ENCODE measurements around the gene DLEC1.

DLEC1 gene

DNA sequence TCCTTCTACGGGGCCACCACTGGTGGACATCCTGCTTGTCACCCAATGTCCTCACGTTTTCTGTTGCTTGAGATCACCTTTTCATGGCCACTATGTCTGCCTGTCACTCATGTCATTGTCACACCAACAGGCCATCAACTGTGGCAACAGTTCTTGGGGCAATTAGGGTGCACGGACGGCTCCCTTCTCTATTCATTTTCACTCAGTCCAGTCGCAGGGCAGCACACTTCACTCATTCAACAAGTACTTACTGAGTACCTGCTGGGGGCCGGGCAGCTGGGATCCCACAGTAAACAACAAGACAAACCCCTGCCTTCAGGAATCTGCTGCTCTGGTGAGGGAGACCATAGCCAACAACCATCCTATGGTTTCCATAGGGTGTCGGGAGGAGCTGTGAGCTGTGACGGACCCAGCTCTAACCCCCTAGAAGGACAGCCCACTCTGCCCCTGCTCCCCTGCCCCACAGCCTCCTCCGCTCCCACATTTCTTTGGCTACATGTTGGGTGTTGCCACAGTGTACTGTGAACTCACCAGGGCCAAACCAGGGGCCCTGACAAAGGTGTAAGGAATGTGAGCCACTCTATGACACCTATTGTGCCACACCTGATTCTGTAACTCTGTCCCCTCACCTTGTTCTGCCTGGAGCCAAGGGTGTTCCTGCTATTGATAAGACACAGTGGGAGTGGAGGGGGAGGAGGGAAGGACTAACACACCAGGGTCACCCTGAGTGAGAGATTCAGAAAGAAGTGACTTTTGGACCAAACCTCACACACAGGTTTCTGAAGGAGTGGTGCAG, 46.5 kb upstream of the DLEC1 start:
- no peaks in the 10 kb centered on the region for H3K9me2 ChIP-seq (replicated peaks; ENCODE audit: low read depth, low read length)
- no peaks in the 10 kb centered on the region for H3K27me3 ChIP-seq (ENCODE audit: insufficient read depth, low read length, poor library complexity, severe bottlenecking)
- no peaks in the 10 kb centered on the region for H3K36me3 ChIP-seq (ENCODE audit: insufficient read depth, low read length)
- no peaks in the 10 kb centered on the region for H4K20me1 ChIP-seq (ENCODE audit: insufficient read depth, low read length, poor library complexity, severe bottlenecking)
- TF ChIP-seq, protein P1, sequence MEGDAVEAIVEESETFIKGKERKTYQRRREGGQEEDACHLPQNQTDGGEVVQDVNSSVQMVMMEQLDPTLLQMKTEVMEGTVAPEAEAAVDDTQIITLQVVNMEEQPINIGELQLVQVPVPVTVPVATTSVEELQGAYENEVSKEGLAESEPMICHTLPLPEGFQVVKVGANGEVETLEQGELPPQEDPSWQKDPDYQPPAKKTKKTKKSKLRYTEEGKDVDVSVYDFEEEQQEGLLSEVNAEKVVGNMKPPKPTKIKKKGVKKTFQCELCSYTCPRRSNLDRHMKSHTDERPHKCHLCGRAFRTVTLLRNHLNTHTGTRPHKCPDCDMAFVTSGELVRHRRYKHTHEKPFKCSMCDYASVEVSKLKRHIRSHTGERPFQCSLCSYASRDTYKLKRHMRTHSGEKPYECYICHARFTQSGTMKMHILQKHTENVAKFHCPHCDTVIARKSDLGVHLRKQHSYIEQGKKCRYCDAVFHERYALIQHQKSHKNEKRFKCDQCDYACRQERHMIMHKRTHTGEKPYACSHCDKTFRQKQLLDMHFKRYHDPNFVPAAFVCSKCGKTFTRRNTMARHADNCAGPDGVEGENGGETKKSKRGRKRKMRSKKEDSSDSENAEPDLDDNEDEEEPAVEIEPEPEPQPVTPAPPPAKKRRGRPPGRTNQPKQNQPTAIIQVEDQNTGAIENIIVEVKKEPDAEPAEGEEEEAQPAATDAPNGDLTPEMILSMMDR (conservative IDR thresholded peaks at IDR 0.05; ENCODE audit: low read length), result no peak
- no peak for TF ChIP-seq EZH2phosphoT487 (IDR thresholded peaks at IDR 0.05; ENCODE audit: borderline replicate concordance)
- no peaks in the 10 kb centered on the region for H3K9me3 ChIP-seq (ENCODE audit: insufficient read depth, low read depth, low read length)
- no peaks in the 10 kb centered on the region for H3F3A ChIP-seq (ENCODE audit: low read depth)
- H3K4me1 ChIP-seq (ENCODE audit: insufficient read depth, low read length, poor library complexity, severe bottlenecking), result peaks cover 21% of the 10 kb centered on the region
- no peak overlapping the region for H3K9ac ChIP-seq (ENCODE audit: low read depth, low read length, poor library complexity, severe bottlenecking)
- H3K79me2 ChIP-seq (ENCODE audit: insufficient read depth, low read length), result peaks cover 17% of the 10 kb centered on the region
- no peak overlapping the region for H2AFZ ChIP-seq (ENCODE audit: low read length)
- no peak overlapping the region for H3K4me2 ChIP-seq (ENCODE audit: low read depth, low read length, poor library complexity, severe bottlenecking)
- no peak overlapping the region for H3K4me3 ChIP-seq (ENCODE audit: low read length, poor library complexity, severe bottlenecking)

DNA sequence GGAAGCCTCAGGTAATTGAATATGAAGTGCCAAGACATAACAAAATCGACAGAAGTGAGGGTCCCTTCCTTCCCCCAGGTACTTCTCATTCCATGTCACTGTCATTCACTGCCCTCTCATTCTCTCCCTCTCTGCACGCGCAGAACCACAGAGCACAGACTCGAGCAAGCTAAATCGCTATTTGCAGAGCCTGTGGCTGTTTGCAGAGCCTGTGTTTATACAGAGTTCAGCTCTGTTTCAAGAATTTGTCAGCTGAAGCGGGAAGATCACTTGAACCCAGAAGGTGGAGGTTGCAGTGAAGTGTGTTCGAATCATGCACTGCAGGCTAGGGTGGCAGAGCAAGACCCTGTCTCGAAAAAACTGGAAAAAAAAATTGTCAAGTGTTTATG, 45.9 kb upstream of the DLEC1 start:
- H3K9ac ChIP-seq (ENCODE audit: low read depth, low read length, poor library complexity, severe bottlenecking), result no peak overlapping the region
- H3K4me3 ChIP-seq (ENCODE audit: low read length, poor library complexity, severe bottlenecking), result no peak overlapping the region
- TF ChIP-seq, protein P1 (conservative IDR thresholded peaks at IDR 0.05; ENCODE audit: low read length), result no peak
- TF ChIP-seq EZH2phosphoT487 (IDR thresholded peaks at IDR 0.05; ENCODE audit: borderline replicate concordance), result no peak
- H3F3A ChIP-seq (ENCODE audit: low read depth), result no peaks in the 10 kb centered on the region
- no peaks in the 10 kb centered on the region for H4K20me1 ChIP-seq (ENCODE audit: insufficient read depth, low read length, poor library complexity, severe bottlenecking)
- peaks cover 21% of the 10 kb centered on the region for H3K4me1 ChIP-seq (ENCODE audit: insufficient read depth, low read length, poor library complexity, severe bottlenecking)
- no peak overlapping the region for H2AFZ ChIP-seq (ENCODE audit: low read length)
- H3K27me3 ChIP-seq (ENCODE audit: insufficient read depth, low read length, poor library complexity, severe bottlenecking), result no peaks in the 10 kb centered on the region
- peaks cover 17% of the 10 kb centered on the region for H3K79me2 ChIP-seq (ENCODE audit: insufficient read depth, low read length)
- H3K36me3 ChIP-seq (ENCODE audit: insufficient read depth, low read length), result no peaks in the 10 kb centered on the region
- H3K4me2 ChIP-seq (ENCODE audit: low read depth, low read length, poor library complexity, severe bottlenecking), result peak overlapping the region; percentile 69
- no peaks in the 10 kb centered on the region for H3K9me2 ChIP-seq (replicated peaks; ENCODE audit: low read depth, low read length)
- H3K9me3 ChIP-seq (ENCODE audit: insufficient read depth, low read depth, low read length), result no peaks in the 10 kb centered on the region

DNA sequence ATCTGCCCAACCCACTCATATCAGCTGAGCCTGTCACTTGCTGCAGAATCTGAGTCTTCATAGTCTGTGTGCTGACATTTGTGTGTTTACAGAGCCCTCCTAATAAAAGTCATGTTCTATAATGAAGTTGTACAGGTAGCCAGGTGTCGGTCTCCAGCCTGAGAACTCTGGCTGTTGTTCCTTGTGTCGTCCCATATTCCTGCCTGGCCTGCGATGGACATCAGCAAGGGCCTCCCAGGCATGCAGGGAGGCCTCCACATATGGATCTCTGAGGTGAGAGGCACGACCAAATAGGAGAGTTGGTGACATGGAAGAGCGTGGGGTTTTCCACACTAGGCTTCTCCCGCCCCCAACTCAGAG, 45.6 kb upstream of the DLEC1 start:
- peak overlapping the region; percentile 90 for H3K4me3 ChIP-seq (ENCODE audit: low read length, poor library complexity, severe bottlenecking)
- peak overlapping the region; percentile 81 for H3K9ac ChIP-seq (ENCODE audit: low read depth, low read length, poor library complexity, severe bottlenecking)
- no peaks in the 10 kb centered on the region for H3K36me3 ChIP-seq (ENCODE audit: insufficient read depth, low read length)
- TF ChIP-seq, protein P1 (conservative IDR thresholded peaks at IDR 0.05; ENCODE audit: low read length), result no peak
- TF ChIP-seq EZH2phosphoT487 (IDR thresholded peaks at IDR 0.05; ENCODE audit: borderline replicate concordance), result no peak
- H3K79me2 ChIP-seq (ENCODE audit: insufficient read depth, low read length), result peaks cover 17% of the 10 kb centered on the region
- no peaks in the 10 kb centered on the region for H3F3A ChIP-seq (ENCODE audit: low read depth)
- no peaks in the 10 kb centered on the region for H3K27me3 ChIP-seq (ENCODE audit: insufficient read depth, low read length, poor library complexity, severe bottlenecking)
- H3K9me2 ChIP-seq (replicated peaks; ENCODE audit: low read depth, low read length), result no peaks in the 10 kb centered on the region
- peak overlapping the region; percentile 94 for H2AFZ ChIP-seq (ENCODE audit: low read length)
- H3K4me2 ChIP-seq (ENCODE audit: low read depth, low read length, poor library complexity, severe bottlenecking), result peak overlapping the region; percentile 69
- H3K4me1 ChIP-seq (ENCODE audit: insufficient read depth, low read length, poor library complexity, severe bottlenecking), result peaks cover 21% of the 10 kb centered on the region
- H4K20me1 ChIP-seq (ENCODE audit: insufficient read depth, low read length, poor library complexity, severe bottlenecking), result no peaks in the 10 kb centered on the region
- no peaks in the 10 kb centered on the region for H3K9me3 ChIP-seq (ENCODE audit: insufficient read depth, low read depth, low read length)

Measured in Loucy (cell line).